ENCODE results near the gene SDK2. TPM values are rescaled to one million over a fixed set of nuclear protein-coding genes. Genes with fewer than 3 reads are reported as not detected.

SDK2 gene
- total and polyA plus RNA-seq, 11 donors = 0.84 to 4.0 (median 2.6) TPM

- peaks cover 0 to 36% (median 17%) of the 10 kb centered on the region in 12 donors for H3K4me1 ChIP-seq
- TF ChIP-seq POLR2A (IDR thresholded peaks at IDR 0.05) (no peak), CTCF (IDR thresholded peaks at IDR 0.05) (no peak)
- 48 to 60% (median 56%) methylated on average over 15 of the region's 15 CpGs for WGBS, 4 donors
- no peak for DNase-seq
- no peaks in the 10 kb centered on the region for H3K9me3 ChIP-seq
- H3K36me3 ChIP-seq = no peaks in the 10 kb centered on the region
- peak in 2 of 4 donors; percentile 2 to 19 for ATAC-seq
- no peaks in the 10 kb centered on the region for H3K27me3 ChIP-seq
- H3K27ac ChIP-seq = peak overlapping the region in 3 of 12 donors; percentile 28 to 91 (median 61)
- H3K4me3 ChIP-seq = no peak overlapping the region
- intact Hi-C loops (cut with DNase I) = no loop called here
Observed at GRCh38 chr17:73341350-73342049, 302.7 kb downstream of the SDK2 start.

GRCh38 chr17:73340093-73340596, 304.1 kb downstream of the SDK2 start:
- Histone ChIP-seq H3K36me3 (no peaks in the 10 kb centered on the region), H3K9me3 (no peaks in the 10 kb centered on the region), H3K4me1 (peaks cover 0 to 37% (median 17%) of the 10 kb centered on the region in 12 donors), H3K4me3 (no peak overlapping the region), H3K27me3 (no peaks in the 10 kb centered on the region), H3K27ac (peak overlapping the region in 2 of 12 donors; percentile 15 to 91)
- WGBS, 4 donors = 88 to 91% (median 91%) methylated on average over 7 of the region's 7 CpGs
- intact Hi-C loops (cut with DNase I) = no loop called here
- ATAC-seq (no peak), DNase-seq (no peak)
- TF ChIP-seq CTCF (IDR thresholded peaks at IDR 0.05) (no peak), POLR2A (IDR thresholded peaks at IDR 0.05) (no peak)

GRCh38 chr17:73338566-73339197, 305.6 kb downstream of the SDK2 start:
- ATAC-seq = no peak
- no peak for TF ChIP-seq CTCF (IDR thresholded peaks at IDR 0.05)
- TF ChIP-seq POLR2A (IDR thresholded peaks at IDR 0.05) = no peak
- H3K9me3 ChIP-seq = no peaks in the 10 kb centered on the region
- WGBS, 4 donors = 87 to 91% (median 90%) methylated on average over 17 to 22 of the region's 22 CpGs
- H3K4me1 ChIP-seq = peaks cover 0 to 32% (median 17%) of the 10 kb centered on the region in 12 donors
- peak overlapping the region in 6 of 12 donors; percentile 22 to 91 (median 38) for H3K27ac ChIP-seq
- no peaks in the 10 kb centered on the region for H3K27me3 ChIP-seq
- no peak for DNase-seq
- intact Hi-C loops (cut with DNase I) = loop anchor here in 1 of 10 donors (2.0 kb wide), 1 partner anchor 28 kb away; no protein-coding TSS in a partner anchor
- H3K36me3 ChIP-seq = no peaks in the 10 kb centered on the region
- no peak overlapping the region for H3K4me3 ChIP-seq

GRCh38 chr17:73338050-73338521, 306.2 kb downstream of the SDK2 start:
- peak in 1 of 4 donors; percentile 9 for ATAC-seq
- Histone ChIP-seq H3K4me1 (peaks cover 0 to 28% (median 17%) of the 10 kb centered on the region in 12 donors), H3K27ac (peak overlapping the region in 7 of 12 donors; percentile 34 to 91 (median 40)), H3K4me3 (no peak overlapping the region), H3K27me3 (no peaks in the 10 kb centered on the region), H3K36me3 (no peaks in the 10 kb centered on the region), H3K9me3 (no peaks in the 10 kb centered on the region)
- no peak for DNase-seq
- WGBS, 4 donors = 67 to 78% (median 77%) methylated on average over 13 of the region's 13 CpGs
- intact Hi-C loops (cut with DNase I) = loop anchor here in 1 of 10 donors (2.0 kb wide), 1 partner anchor 29 kb away; no protein-coding TSS in a partner anchor
- TF ChIP-seq CTCF (IDR thresholded peaks at IDR 0.05) = no peak
- TF ChIP-seq POLR2A (IDR thresholded peaks at IDR 0.05) = no peak
